Measurements from ENCODE around the gene HTR4. TPM values are rescaled to one million over a fixed set of nuclear protein-coding genes. Genes with fewer than 3 reads are reported as not detected.

HTR4 gene
- total and polyA plus RNA-seq, 12 donors, result 0.16 to 1.1 (median 0.40) TPM; not detected in 2

DNA sequence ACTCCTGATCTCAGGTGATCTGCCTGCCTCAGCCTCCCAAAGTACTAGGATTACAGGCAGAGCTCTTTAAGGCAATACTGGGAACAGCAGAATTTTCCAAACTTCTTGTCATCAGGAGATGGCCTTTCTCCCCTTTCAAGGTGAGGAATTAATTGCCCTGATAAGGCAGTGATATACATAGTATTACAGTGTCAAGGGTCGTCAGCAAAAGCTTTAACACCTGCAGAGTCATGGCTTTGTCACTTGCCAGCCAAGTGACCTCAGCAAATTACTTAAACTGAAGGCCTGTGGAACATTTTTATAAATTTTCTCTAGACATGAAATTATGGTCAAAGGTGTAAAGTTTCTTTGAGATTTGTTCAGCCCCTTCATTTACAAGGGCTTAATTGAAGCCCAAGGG lies 211.1 kb downstream of the HTR4 start:
- ATAC-seq, result no peak
- Histone ChIP-seq H3K27me3 (no peaks in the 10 kb centered on the region), H3K4me1 (peaks cover 0 to 34% (median 4%) of the 10 kb centered on the region in 9 donors), H3K4me3 (no peak overlapping the region), H3K36me3 (peaks cover 0 to 62% (median 38%) of the 10 kb centered on the region in 9 donors), H3K27ac (no peak overlapping the region), H3K9me3 (no peaks in the 10 kb centered on the region)
- WGBS, 2 donors, result 47% methylated on average over 1 of the region's 1 CpG
- DNase-seq, result no peak
- intact Hi-C loops (cut with DNase I), result loop anchor here in 6 of 10 donors (5.0 to 10.0 kb wide), 8 partner anchors 148 to 672 kb away; no protein-coding TSS in a partner anchor
- TF ChIP-seq, protein P1, sequence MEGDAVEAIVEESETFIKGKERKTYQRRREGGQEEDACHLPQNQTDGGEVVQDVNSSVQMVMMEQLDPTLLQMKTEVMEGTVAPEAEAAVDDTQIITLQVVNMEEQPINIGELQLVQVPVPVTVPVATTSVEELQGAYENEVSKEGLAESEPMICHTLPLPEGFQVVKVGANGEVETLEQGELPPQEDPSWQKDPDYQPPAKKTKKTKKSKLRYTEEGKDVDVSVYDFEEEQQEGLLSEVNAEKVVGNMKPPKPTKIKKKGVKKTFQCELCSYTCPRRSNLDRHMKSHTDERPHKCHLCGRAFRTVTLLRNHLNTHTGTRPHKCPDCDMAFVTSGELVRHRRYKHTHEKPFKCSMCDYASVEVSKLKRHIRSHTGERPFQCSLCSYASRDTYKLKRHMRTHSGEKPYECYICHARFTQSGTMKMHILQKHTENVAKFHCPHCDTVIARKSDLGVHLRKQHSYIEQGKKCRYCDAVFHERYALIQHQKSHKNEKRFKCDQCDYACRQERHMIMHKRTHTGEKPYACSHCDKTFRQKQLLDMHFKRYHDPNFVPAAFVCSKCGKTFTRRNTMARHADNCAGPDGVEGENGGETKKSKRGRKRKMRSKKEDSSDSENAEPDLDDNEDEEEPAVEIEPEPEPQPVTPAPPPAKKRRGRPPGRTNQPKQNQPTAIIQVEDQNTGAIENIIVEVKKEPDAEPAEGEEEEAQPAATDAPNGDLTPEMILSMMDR (IDR thresholded peaks at IDR 0.05), result no peak

DNA sequence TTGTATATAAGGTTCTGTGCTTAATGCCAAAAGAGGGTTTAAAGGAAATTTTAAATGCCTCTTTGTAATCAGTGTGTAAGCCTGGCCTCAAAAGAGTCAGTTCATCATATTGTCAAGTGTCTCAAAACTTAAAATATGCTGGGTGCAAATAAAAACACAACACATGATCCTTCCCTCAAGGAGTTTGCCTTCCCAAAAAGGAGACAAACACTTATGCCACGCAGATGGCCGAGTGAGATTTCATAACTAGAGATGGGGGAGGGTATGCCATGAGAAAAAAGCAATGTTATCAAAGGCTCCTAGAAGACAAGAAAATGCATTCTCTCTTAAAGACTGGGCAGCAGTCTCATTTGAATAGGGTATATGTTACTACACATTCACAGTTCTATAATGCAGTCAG lies 215.4 kb downstream of the HTR4 start:
- no peak overlapping the region for H3K4me3 ChIP-seq
- TF ChIP-seq, protein P1 (IDR thresholded peaks at IDR 0.05), result no peak
- no peaks in the 10 kb centered on the region for H3K9me3 ChIP-seq
- no peak for DNase-seq
- ATAC-seq, result no peak
- H3K4me1 ChIP-seq, result peaks cover 0 to 7% (median 0%) of the 10 kb centered on the region in 9 donors
- no peak overlapping the region for H3K27ac ChIP-seq
- H3K36me3 ChIP-seq, result peaks cover 0 to 99% (median 49%) of the 10 kb centered on the region in 9 donors
- intact Hi-C loops (cut with DNase I), result no loop called here
- H3K27me3 ChIP-seq, result no peaks in the 10 kb centered on the region
- 44 to 51% methylated on average over 2 of the region's 2 CpGs for WGBS, 2 donors

DNA sequence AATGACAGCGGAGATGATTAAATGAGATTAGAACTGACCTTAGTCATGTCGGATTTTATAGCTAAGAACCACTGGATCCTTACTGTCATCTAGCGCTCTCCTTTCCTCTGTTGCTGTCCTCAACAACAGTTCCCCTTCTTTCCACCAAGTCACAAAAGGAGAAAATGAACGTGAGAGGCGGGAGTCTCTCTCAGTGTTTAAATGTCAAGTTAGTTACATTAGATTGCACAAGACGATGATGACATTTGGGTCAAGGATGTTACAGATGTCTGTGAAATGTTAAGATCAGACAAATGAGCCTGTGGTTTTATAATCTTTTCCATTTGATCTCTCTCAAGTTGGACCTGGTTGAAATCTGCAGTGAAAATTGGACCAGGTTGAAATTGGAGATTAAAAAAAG lies 217.1 kb downstream of the HTR4 start:
- Histone ChIP-seq H3K27me3 (no peaks in the 10 kb centered on the region), H3K9me3 (no peaks in the 10 kb centered on the region), H3K27ac (no peak overlapping the region), H3K4me1 (peaks cover 0 to 7% (median 0%) of the 10 kb centered on the region in 9 donors), H3K4me3 (no peak overlapping the region), H3K36me3 (peaks cover 0 to 100% (median 48%) of the 10 kb centered on the region in 9 donors)
- intact Hi-C loops (cut with DNase I), result no loop called here
- ATAC-seq, result peak in 1 of 8 donors; percentile 10
- 88 to 90% methylated on average over 6 of the region's 6 CpGs for WGBS, 2 donors
- TF ChIP-seq, protein P1 (IDR thresholded peaks at IDR 0.05), result no peak
- no peak for DNase-seq

DNA sequence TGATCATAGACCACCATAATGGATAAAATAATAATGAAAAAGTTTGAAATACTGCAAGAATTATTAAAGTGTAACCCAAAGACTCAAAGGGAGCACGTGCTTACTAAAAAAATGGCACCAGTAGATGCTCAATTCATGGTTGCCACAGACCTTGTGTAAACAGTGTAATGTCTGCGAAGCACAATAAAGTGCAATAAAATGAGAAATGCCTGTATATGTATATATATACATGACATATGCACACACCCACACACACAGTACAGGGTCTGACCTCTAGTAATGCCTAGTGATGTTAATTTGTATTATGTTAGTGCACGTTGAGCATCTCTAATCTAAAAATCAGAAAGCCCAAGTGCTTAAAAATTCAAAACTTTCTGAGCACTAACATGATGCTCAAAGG lies 218.3 kb downstream of the HTR4 start:
- ATAC-seq, result no peak
- H3K27me3 ChIP-seq, result no peaks in the 10 kb centered on the region
- peaks cover 0 to 100% (median 37%) of the 10 kb centered on the region in 9 donors for H3K36me3 ChIP-seq
- peaks cover 0 to 7% (median 0%) of the 10 kb centered on the region in 9 donors for H3K4me1 ChIP-seq
- H3K27ac ChIP-seq, result no peak overlapping the region
- intact Hi-C loops (cut with DNase I), result no loop called here
- no peaks in the 10 kb centered on the region for H3K9me3 ChIP-seq
- DNase-seq, result no peak
- TF ChIP-seq, protein P1 (IDR thresholded peaks at IDR 0.05), result no peak
- WGBS, 2 donors, result 96% methylated on average over 3 of the region's 3 CpGs
- no peak overlapping the region for H3K4me3 ChIP-seq
